Thoracic aorta (tissue), 2 donors: ENCODE data around the gene ROR1. TPM values are rescaled to one million over a fixed set of nuclear protein-coding genes. Genes with fewer than 3 reads are reported as not detected.
A peak's percentile ranks its signal among the peaks of the same experiment; 100 is the strongest.

ENCODE experiments used
- ATAC-seq: fragments of 150-250 bp; one replicate; pipeline ENCODE4 v1.8.0; 2017; ENCODE audit warnings: low read depth; ENCODE audit not compliant: insufficient number of reproducible peaks, low FRiP score
- DNase-seq: peaks from one replicate; pipeline ENCODE4 v3.0.0-alpha.2; 2020; ENCODE audit warnings: low spot score
- H3K27ac ChIP-seq, 2 donors: fragments of 200-600 bp; sonication (generic); 1 replicate in 1 of 2; 2 replicates in 1 of 2; pipeline ENCODE4 v1.5.1; 2016; ENCODE audit warnings: mild to moderate bottlenecking in 2 of 2, moderate library complexity in 2 of 2
- H3K27me3 ChIP-seq: fragments of 200-600 bp; sonication (generic); replicated peaks from 2 replicates; pipeline ENCODE4 v1.6.0; 2016; ENCODE audit warnings: mild to moderate bottlenecking; ENCODE audit not compliant: insufficient read depth
- H3K36me3 ChIP-seq: fragments of 200-600 bp; sonication (generic); one replicate; pipeline ENCODE4 v1.5.1; 2016
- H3K4me1 ChIP-seq, 2 donors: fragments of 200-600 bp; sonication (generic); 1 replicate in 1 of 2; 2 replicates in 1 of 2; pipeline versions ENCODE4 v1.5.1 to v1.6.0; 2016; ENCODE audit warnings: low read depth in 2 of 2, mild to moderate bottlenecking in 1 of 2; ENCODE audit not compliant: control insufficient read depth in 1 of 2
- H3K4me3 ChIP-seq: fragments of 200-600 bp; sonication (generic); 2 replicates; pipeline ENCODE4 v1.5.1; 2016; ENCODE audit warnings: mild to moderate bottlenecking
- H3K9me3 ChIP-seq: fragments of 200-600 bp; sonication (generic); 2 replicates; pipeline ENCODE4 v1.5.1; 2016
- CTCF ChIP-seq: fragments of 200-600 bp; sonication (generic); IDR thresholded peaks from one replicate; pipeline ENCODE4 v1.5.1; 2019; ENCODE audit warnings: antibody characterized with exemption
- total RNA-seq, 2 donors: library from RNA; depleted of rRNA; stranded (reverse); fragments of >200 nt; gene quantifications; one replicate each; pipeline versions ENCODE4 v1.1.0 to v1.2.3, GENCODE V29; 2016

Gene ROR1
- total RNA-seq, 2 donors from 2014 or later: 41.2 to 51.8 TPM

- Histone ChIP-seq H3K4me1 (peaks cover 5 to 47% of the 10 kb centered on the region in 2 donors), H3K27me3 (no peaks in the 10 kb centered on the region), H3K9me3 (no peaks in the 10 kb centered on the region), H3K36me3 (no peaks in the 10 kb centered on the region), H3K4me3 (no peak overlapping the region), H3K27ac (no peak overlapping the region)
- ATAC-seq (no peak), DNase-seq (no peak)
- TF ChIP-seq CTCF: no peak
These were observed 127.3 kb downstream of the ROR1 start for GRCh38 chr1:63901094-63901493.

GRCh38 chr1:63902844-63903589, 129.2 kb downstream of the ROR1 start:
- DNase-seq (no peak), ATAC-seq (no peak)
- peak overlapping the region in 1 of 2 donors; percentile 46 for H3K27ac ChIP-seq
- no peaks in the 10 kb centered on the region for H3K36me3 ChIP-seq
- no peak for TF ChIP-seq CTCF
- H3K9me3 ChIP-seq: no peaks in the 10 kb centered on the region
- no peak overlapping the region for H3K4me3 ChIP-seq
- H3K4me1 ChIP-seq: peaks cover 5 to 59% of the 10 kb centered on the region in 2 donors
- H3K27me3 ChIP-seq: no peaks in the 10 kb centered on the region

GRCh38 chr1:63903947-63904610, 130.3 kb downstream of the ROR1 start:
- TF ChIP-seq CTCF: no peak

DNA sequence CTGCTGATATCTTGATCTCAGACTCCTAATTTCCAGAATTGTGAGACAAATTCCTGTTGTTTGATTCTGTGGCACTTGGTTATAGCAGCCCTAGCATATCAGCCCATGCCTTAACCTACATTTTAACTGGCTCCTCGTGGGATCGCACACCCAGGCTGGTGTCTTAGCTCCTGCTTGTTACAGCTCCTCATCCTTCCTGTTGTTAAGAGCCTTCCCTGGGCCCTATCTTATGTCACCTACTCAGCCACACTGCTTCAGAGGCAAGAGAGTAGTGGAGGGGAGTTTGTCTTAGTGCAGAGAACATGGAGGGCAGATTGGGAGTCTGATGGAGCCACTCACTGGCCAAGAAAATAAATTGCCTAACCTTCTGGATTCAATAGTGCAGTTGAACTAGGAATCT, 131.0 kb downstream of the ROR1 start:
- ATAC-seq (no peak), DNase-seq (no peak)
- no peaks in the 10 kb centered on the region for H3K27me3 ChIP-seq
- H3K4me3 ChIP-seq: no peak overlapping the region
- H3K27ac ChIP-seq: no peak overlapping the region
- no peak for TF ChIP-seq CTCF
- peaks cover 0 to 61% of the 10 kb centered on the region in 2 donors for H3K4me1 ChIP-seq
- no peaks in the 10 kb centered on the region for H3K9me3 ChIP-seq
- no peaks in the 10 kb centered on the region for H3K36me3 ChIP-seq

More at GRCh38 chr1:63903947-63904610, 130.3 kb downstream of the ROR1 start:
- H3K27me3 ChIP-seq: no peaks in the 10 kb centered on the region
- H3K27ac ChIP-seq: peak overlapping the region in 1 of 2 donors; percentile 8
- no peak overlapping the region for H3K4me3 ChIP-seq
- no peak for DNase-seq
- H3K9me3 ChIP-seq: no peaks in the 10 kb centered on the region
- H3K36me3 ChIP-seq: no peaks in the 10 kb centered on the region
- H3K4me1 ChIP-seq: peaks cover 0 to 61% of the 10 kb centered on the region in 2 donors
- no peak for ATAC-seq

GRCh38 chr1:63906047-63906704, 132.4 kb downstream of the ROR1 start:
- Histone ChIP-seq H3K4me3 (no peak overlapping the region), H3K27ac (no peak overlapping the region), H3K9me3 (no peaks in the 10 kb centered on the region), H3K4me1 (peaks cover 0 to 63% of the 10 kb centered on the region in 2 donors), H3K36me3 (no peaks in the 10 kb centered on the region), H3K27me3 (no peaks in the 10 kb centered on the region)
- no peak for DNase-seq
- TF ChIP-seq CTCF: no peak
- no peak for ATAC-seq
